Keratinocyte (primary cell): ENCODE data around the gene ACVR1. TPM values are rescaled to one million over a fixed set of nuclear protein-coding genes. Genes with fewer than 3 reads are reported as not detected.

Experiments used
- DNase-seq: peaks from one replicate; pipeline ENCODE4 v3.0.0-alpha.2; 2011; ENCODE audit warnings: low read depth, missing footprints, low spot score
- FAIRE-seq: peaks from 2 replicates; lab custom pipeline; 2011; peaks lifted over from hg19 to GRCh38; lab: Jason Lieb, UNC
- H2AFZ ChIP-seq: 2 replicates; pipeline ENCODE4 v1.6.0; 2012; ENCODE audit warnings: low read length, control low read depth, inconsistent platforms; ENCODE audit not compliant: control insufficient read depth
- H3K27ac ChIP-seq: 2 replicates; pipeline ENCODE4 v1.5.1; 2011; ENCODE audit warnings: low read length; ENCODE audit not compliant: control insufficient read depth, insufficient read depth
- H3K27me3 ChIP-seq: 3 replicates; pipeline ENCODE4 v1.6.0; 2011; ENCODE audit warnings: low read length; ENCODE audit not compliant: control insufficient read depth, insufficient read depth; ENCODE audit errors: extremely low read depth
- H3K36me3 ChIP-seq, 2 experiments: 2 replicates in 1 of 2; 3 replicates in 1 of 2; pipeline ENCODE4 v1.5.1; 2011; ENCODE audit warnings: low read length in 2 of 2, mild to moderate bottlenecking in 1 of 2; ENCODE audit not compliant: control insufficient read depth in 2 of 2, insufficient read depth in 2 of 2; ENCODE audit errors: extremely low read depth in 1 of 2
- H3K4me1 ChIP-seq: 3 replicates; pipeline ENCODE4 v1.5.1; 2011; ENCODE audit warnings: low read length; ENCODE audit not compliant: control insufficient read depth, insufficient read depth; ENCODE audit errors: extremely low read depth
- H3K4me2 ChIP-seq: 3 replicates; pipeline ENCODE4 v1.6.0; 2011; ENCODE audit warnings: low read depth, low read length; ENCODE audit not compliant: control insufficient read depth, insufficient read depth; ENCODE audit errors: extremely low read depth
- H3K4me3 ChIP-seq, 3 experiments: fragments of 200-600 bp in 1 of 3; sonication (generic) in 1 of 3; 2 replicates in 2 of 3; 3 replicates in 1 of 3; pipeline ENCODE4 v1.5.1; 2011 to 2016; ENCODE audit warnings: low read length in 3 of 3, mild to moderate bottlenecking in 3 of 3, control low read depth in 2 of 3, inconsistent platforms in 1 of 3, low read depth in 1 of 3, mixed read lengths in 1 of 3, mixed run types in 1 of 3, moderate library complexity in 1 of 3; ENCODE audit not compliant: control insufficient read depth in 2 of 3, insufficient read depth in 2 of 3; ENCODE audit errors: extremely low read depth in 1 of 3
- H3K79me2 ChIP-seq: 2 replicates; pipeline ENCODE4 v1.6.0; 2012; ENCODE audit warnings: low read length; ENCODE audit not compliant: control insufficient read depth, insufficient read depth
- H3K9ac ChIP-seq: 3 replicates; pipeline ENCODE4 v1.6.0; 2011; ENCODE audit warnings: low read length; ENCODE audit not compliant: control insufficient read depth, insufficient read depth; ENCODE audit errors: extremely low read depth
- H3K9me1 ChIP-seq: 3 replicates; pipeline ENCODE4 v1.6.0; 2011; ENCODE audit warnings: low read length; ENCODE audit not compliant: control insufficient read depth, insufficient read depth; ENCODE audit errors: extremely low read depth
- H3K9me3 ChIP-seq: 2 replicates; pipeline ENCODE4 v1.5.1; 2012; ENCODE audit warnings: low read depth, low read length; ENCODE audit not compliant: control insufficient read depth
- H4K20me1 ChIP-seq: 3 replicates; pipeline ENCODE4 v1.6.0; 2011; ENCODE audit warnings: low read length; ENCODE audit not compliant: control insufficient read depth, insufficient read depth; ENCODE audit errors: extremely low read depth
- CTCF ChIP-seq, 3 experiments: IDR thresholded peaks in 1 of 3; conservative IDR thresholded peaks in 1 of 3; optimal IDR thresholded peaks in 1 of 3; 2 replicates in 2 of 3; 3 replicates in 1 of 3; pipeline versions ENCODE3 to v1.5.1; 2011; ENCODE audit warnings: low read length in 3 of 3, mild to moderate bottlenecking in 3 of 3, moderate library complexity in 2 of 3, control low read depth in 1 of 3, inconsistent platforms in 1 of 3; ENCODE audit not compliant: insufficient read depth in 2 of 3; ENCODE audit errors: extremely low read depth in 1 of 3
- EZH2 ChIP-seq: IDR thresholded peaks from one replicate; pipeline ENCODE4 v1.6.1; 2012; ENCODE audit warnings: inconsistent platforms, mild to moderate bottlenecking, low read length, moderate library complexity
- dilution Hi-C: fragments of 300-500 bp; cut with MboI; formaldehyde crosslinking; loops from one replicate; pipeline ENCODE4 v1.7.0; 2020; ENCODE audit warnings: low sequenced_read_pairs; ENCODE audit not compliant: extremely low pct_ligation_motif_present
- polyA plus RNA-seq, 5 experiments: library from polyadenylated mRNA; depleted of rRNA in 3 of 5; stranded (reverse) in 3 of 5; stranded (forward) in 1 of 5; unstranded in 1 of 5; fragments of >200 nt; gene quantifications; 1 replicate in 1 of 5; 2 replicates in 3 of 5; 3 replicates in 1 of 5; pipeline versions ENCODE4 v1.2.1 to v1.2.3, GENCODE V29; 2011 to 2012; ENCODE audit warnings: missing spikeins in 2 of 5, low read depth in 1 of 5, low replicate concordance in 1 of 5

ACVR1 gene
- polyA plus RNA-seq, 1 donor (not counting 4 experiments of a cell fraction or from before 2014, with no cell fraction given) = 30.8 TPM

- H3K4me1 ChIP-seq = peaks cover 23% of the 10 kb centered on the region
- no peak overlapping the region for H2AFZ ChIP-seq
- H3K9me3 ChIP-seq = no peaks in the 10 kb centered on the region
- no peak overlapping the region for H3K4me2 ChIP-seq
- dilution Hi-C loops = no loop called here
- peaks cover 2 to 4% of the 10 kb centered on the region in 2 experiments for H3K36me3 ChIP-seq
- no peaks in the 10 kb centered on the region for H3K27me3 ChIP-seq
- FAIRE-seq (no peak), DNase-seq (no peak)
- H3K27ac ChIP-seq = no peak overlapping the region
- H4K20me1 ChIP-seq = no peaks in the 10 kb centered on the region
- H3K9me1 ChIP-seq = peaks cover 6% of the 10 kb centered on the region
- TF ChIP-seq EZH2 = no peak
- no peak for TF ChIP-seq CTCF (optimal IDR thresholded peaks at IDR 0.05 in 1 of 3, IDR thresholded peaks at IDR 0.05 in 1 of 3, conservative IDR thresholded peaks at IDR 0.05 in 1 of 3; ENCODE audit: extremely low read depth in 1 of 3, insufficient read depth in 2 of 3, low read length in 3 of 3)
- no peak overlapping the region for H3K4me3 ChIP-seq
- H3K9ac ChIP-seq = no peak overlapping the region
- H3K79me2 ChIP-seq = peaks cover 26% of the 10 kb centered on the region
Observed at GRCh38 chr2:157836531-157836930, 39.6 kb downstream of the ACVR1 start.

GRCh38 chr2:157835425-157835824 is 40.7 kb downstream of the ACVR1 start:
- Histone ChIP-seq H3K36me3 (peaks cover 2 to 4% of the 10 kb centered on the region in 2 experiments), H3K9ac (no peak overlapping the region), H3K9me3 (no peaks in the 10 kb centered on the region), H3K27me3 (no peaks in the 10 kb centered on the region), H3K27ac (no peak overlapping the region), H3K9me1 (peaks cover 6% of the 10 kb centered on the region), H4K20me1 (no peaks in the 10 kb centered on the region), H3K4me3 (no peak overlapping the region), H3K4me1 (peaks cover 34% of the 10 kb centered on the region), H3K79me2 (peaks cover 23% of the 10 kb centered on the region), H2AFZ (no peak overlapping the region), H3K4me2 (no peak overlapping the region)
- TF ChIP-seq CTCF (optimal IDR thresholded peaks at IDR 0.05 in 1 of 3, IDR thresholded peaks at IDR 0.05 in 1 of 3, conservative IDR thresholded peaks at IDR 0.05 in 1 of 3; ENCODE audit: extremely low read depth in 1 of 3, insufficient read depth in 2 of 3, low read length in 3 of 3) (no peak), EZH2 (no peak)
- FAIRE-seq (no peak), DNase-seq (no peak)
- dilution Hi-C loops = no loop called here
